GM12891 (cell line): Measurements from ENCODE around the gene TTC28.

Experiments used
- POLR2A ChIP-seq: IDR thresholded peaks from 2 replicates; pipeline ENCODE4 v1.6.1; 2011; ENCODE audit warnings: low read depth, low read length, control low read depth
- POLR2AphosphoS5 ChIP-seq: IDR thresholded peaks from 2 replicates; pipeline ENCODE4 v1.6.1; 2011; ENCODE audit warnings: low read depth, low read length, control low read depth
- SPI1 ChIP-seq: IDR thresholded peaks from 2 replicates; pipeline ENCODE4 v1.6.1; 2011; ENCODE audit warnings: low read depth, low read length, control low read depth

- TF ChIP-seq POLR2A (no peak), POLR2AphosphoS5 (no peak), SPI1 (no peak)
These were observed 458.8 kb downstream of the TTC28 start for GRCh38 chr22:28220626-28221363.
